Measurements from ENCODE around the gene MYNN. TPM values are rescaled to one million over a fixed set of nuclear protein-coding genes. Genes with fewer than 3 reads are reported as not detected.

The MYNN gene
- total RNA-seq, 1 donor from 2014 or later, result 27.2 TPM

GRCh38 chr3:169827712-169828111 lies 54.5 kb downstream of the MYNN start:
- DNase-seq (ENCODE audit: low spot score), result no peak

DNA sequence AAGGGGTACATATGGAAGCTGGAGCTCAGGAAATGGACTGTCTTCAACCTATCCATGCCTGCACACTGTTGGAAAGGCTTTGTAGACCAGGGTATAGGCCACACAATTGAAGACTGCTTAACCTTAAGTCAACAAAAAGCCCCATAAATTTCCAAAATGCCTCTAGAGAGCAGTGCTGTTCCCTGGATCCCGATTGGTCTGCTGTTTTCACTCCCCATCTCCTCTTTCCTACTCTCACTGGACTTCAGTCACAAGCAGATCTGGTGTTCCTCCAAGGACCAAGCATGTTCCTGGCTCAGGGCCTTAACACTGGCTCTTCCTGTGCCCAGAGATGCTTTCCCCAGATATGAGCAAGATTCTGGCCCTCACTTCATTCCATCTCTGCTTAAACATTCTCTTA lies 62.3 kb downstream of the MYNN start:
- peak; percentile 13 for DNase-seq (ENCODE audit: low spot score)

- DNase-seq (ENCODE audit: low spot score), result peak; percentile 76
Measured at GRCh38 chr3:169836078-169836941, 63.1 kb downstream of the MYNN start.

DNA sequence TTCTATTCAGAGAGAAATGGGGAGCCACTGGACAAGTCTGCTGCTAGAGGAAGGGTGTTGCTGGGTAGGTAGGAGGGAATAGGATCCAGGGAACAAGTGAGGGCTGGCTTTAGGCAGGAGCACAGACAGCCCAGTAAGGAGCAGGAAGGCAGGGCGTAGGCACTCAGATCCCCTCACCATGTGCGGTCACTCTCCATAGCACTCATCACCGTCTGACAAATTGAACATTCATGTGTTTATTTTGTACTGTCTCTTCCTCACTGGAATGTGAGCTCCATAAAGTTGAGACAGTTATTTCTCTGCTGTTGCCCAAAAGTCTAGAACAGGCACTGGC lies 63.7 kb downstream of the MYNN start:
- no peak for DNase-seq (ENCODE audit: low spot score)

DNA sequence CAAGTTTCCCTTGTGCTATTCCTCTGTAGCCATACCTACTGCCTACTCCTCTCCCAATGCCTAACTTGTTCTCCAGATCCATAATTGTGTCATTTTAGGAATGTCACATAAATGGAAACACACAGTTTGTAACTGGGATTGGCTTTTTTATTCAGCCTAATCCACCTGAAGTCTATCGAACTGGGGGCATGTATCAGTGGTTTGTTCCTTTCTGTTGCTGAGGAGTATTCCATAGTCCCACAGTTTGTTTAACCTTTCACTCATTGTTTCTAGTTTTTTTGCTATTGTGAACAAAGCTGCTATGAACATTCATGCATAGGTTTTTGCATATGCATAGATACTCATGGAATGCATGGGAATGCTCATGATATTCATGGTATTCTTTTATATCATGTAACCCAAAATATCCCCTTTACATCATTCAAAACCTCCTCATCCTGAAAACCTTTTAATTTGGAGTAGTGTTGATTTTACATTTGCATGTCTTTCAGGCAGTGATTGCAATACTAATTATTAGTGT lies 65.4 kb downstream of the MYNN start:
- no peak for DNase-seq (ENCODE audit: low spot score)

Other genes starting within 250 kb of the MYNN start
- 7.2 TPM for gene MECOM, start 109.7 kb upstream of the MYNN start, total RNA-seq (ENCODE audit: insufficient read depth, low replicate concordance)
- 274 TPM for gene TERC, start 8.3 kb upstream of the MYNN start, total RNA-seq (ENCODE audit: insufficient read depth, low replicate concordance)
- gene ACTRT3, start 3.8 kb upstream of the MYNN start, total RNA-seq (ENCODE audit: insufficient read depth, low replicate concordance), result 2.6 TPM
- not detected for gene LRRIQ4, start 39.5 kb downstream of the MYNN start, total RNA-seq (ENCODE audit: insufficient read depth, low replicate concordance)
- 22.4 TPM for gene LRRC34, start 39.5 kb downstream of the MYNN start, total RNA-seq (ENCODE audit: insufficient read depth, low replicate concordance)
- not detected for gene LRRC31, start 96.5 kb downstream of the MYNN start, total RNA-seq (ENCODE audit: insufficient read depth, low replicate concordance)
- gene SAMD7, start 138.2 kb downstream of the MYNN start, total RNA-seq (ENCODE audit: insufficient read depth, low replicate concordance), result 1.9 TPM
- gene SEC62, start 193.4 kb downstream of the MYNN start, total RNA-seq (ENCODE audit: insufficient read depth, low replicate concordance), result 48.9 TPM